H1 (cell line): Measurements from ENCODE around the gene UPF3B. TPM values are rescaled to one million over a fixed set of nuclear protein-coding genes. Genes with fewer than 3 reads are reported as not detected.

ENCODE experiments used
- CTCF ChIA-PET: fragments of 300-600 bp; sonication (Branson Sonifier 250); formaldehyde crosslinking; loops from one replicate; lab custom pipeline; 2021; ENCODE audit not compliant: partially characterized antibody; lab: Charles Lee
- POLR2A ChIA-PET: fragments of 300-600 bp; sonication (Branson Sonifier 250); formaldehyde crosslinking; loops from one replicate; lab custom pipeline; 2021; ENCODE audit warnings: inconsistent platforms; ENCODE audit not compliant: partially characterized antibody; lab: Charles Lee
- DNase-seq, 2 experiments: peaks; one replicate each; pipeline versions ENCODE4 v3.0.0 to v3.0.0-alpha.2; 2010 to 2022; ENCODE audit warnings: low spot score in 2 of 2, low read depth in 1 of 2, mixed read lengths in 1 of 2
- FAIRE-seq: peaks from 2 replicates; lab custom pipeline; 2011; peaks lifted over from hg19 to GRCh38; lab: Jason Lieb, UNC
- H2AFZ ChIP-seq: 2 replicates; pipeline ENCODE4 v1.8.1; 2012; ENCODE audit warnings: low read length, inconsistent platforms
- H2AK5ac ChIP-seq: 2 replicates; pipeline ENCODE4 v1.6.1; 2013; ENCODE audit warnings: low read depth, low read length
- H2BK120ac ChIP-seq: replicated peaks from 2 replicates; pipeline ENCODE3; 2013; ENCODE audit warnings: low read depth, low read length, inconsistent platforms
- H2BK12ac ChIP-seq: 2 replicates; pipeline ENCODE4 v1.6.1; 2013; ENCODE audit warnings: low read depth, low read length
- H2BK15ac ChIP-seq: 2 replicates; pipeline ENCODE4 v1.6.1; 2013; ENCODE audit warnings: low read length
- H2BK20ac ChIP-seq: 2 replicates; pipeline ENCODE4 v1.6.1; 2013; ENCODE audit warnings: low read length
- H2BK5ac ChIP-seq: 2 replicates; pipeline ENCODE4 v1.6.1; 2013; ENCODE audit warnings: low read depth, low read length
- H3K14ac ChIP-seq: 2 replicates; pipeline ENCODE4 v1.6.1; 2013; ENCODE audit warnings: inconsistent platforms; ENCODE audit not compliant: insufficient read length
- H3K18ac ChIP-seq: 2 replicates; pipeline ENCODE4 v1.6.1; 2013; ENCODE audit warnings: low read length; ENCODE audit errors: extremely low read depth
- H3K23ac ChIP-seq: 2 replicates; pipeline ENCODE4 v1.6.1; 2013; ENCODE audit warnings: inconsistent platforms; ENCODE audit not compliant: insufficient read length
- H3K23me2 ChIP-seq: 2 replicates; pipeline ENCODE4 v1.6.1; 2013; ENCODE audit warnings: low read depth, low read length
- H3K27ac ChIP-seq: 2 replicates; pipeline ENCODE4 v1.6.1; 2011; ENCODE audit warnings: low read depth, low read length, inconsistent platforms
- H3K27me3 ChIP-seq, 4 experiments: replicated peaks in 1 of 4; 1 replicate in 1 of 4; 2 replicates in 3 of 4; pipeline versions ENCODE4 v1.6.1 to v1.8.1; 2011 to 2013; ENCODE audit warnings: low read length in 3 of 4, mild to moderate bottlenecking in 3 of 4, inconsistent platforms in 2 of 4, mixed read lengths in 2 of 4, moderate library complexity in 1 of 4; ENCODE audit not compliant: control insufficient read depth in 3 of 4, insufficient read depth in 3 of 4; ENCODE audit errors: extremely low read depth in 1 of 4
- H3K36me3 ChIP-seq, 4 experiments: 2 replicates each; pipeline versions ENCODE4 v1.6.1 to v1.8.1; 2011 to 2013; ENCODE audit warnings: mild to moderate bottlenecking in 4 of 4, low read length in 3 of 4, moderate library complexity in 2 of 4, control low read depth in 1 of 4, inconsistent platforms in 1 of 4; ENCODE audit not compliant: insufficient read depth in 4 of 4, control insufficient read depth in 2 of 4
- H3K4ac ChIP-seq: replicated peaks from 2 replicates; pipeline ENCODE3; 2013; ENCODE audit warnings: low read length, low read depth, mixed read lengths, inconsistent platforms; ENCODE audit not compliant: insufficient read length
- H3K4me1 ChIP-seq, 4 experiments: replicated peaks in 1 of 4; 1 replicate in 1 of 4; 2 replicates in 3 of 4; pipeline versions ENCODE4 v1.6.1 to v1.8.1; 2011 to 2013; ENCODE audit warnings: low read length in 3 of 4, inconsistent platforms in 2 of 4, mixed read lengths in 1 of 4; ENCODE audit not compliant: insufficient read depth in 4 of 4, control insufficient read depth in 3 of 4
- H3K4me2 ChIP-seq, 2 experiments: 2 replicates each; pipeline versions ENCODE4 v1.6.1 to v1.8.1; 2011 to 2013; ENCODE audit warnings: low read depth in 2 of 2, low read length in 2 of 2, control low read depth in 1 of 2, inconsistent platforms in 1 of 2, mild to moderate bottlenecking in 1 of 2; ENCODE audit not compliant: insufficient read depth in 1 of 2
- H3K4me3 ChIP-seq, 4 experiments: fragments of 200-600, 300-600 bp in 1 of 4; sonication (generic), shearing (Covaris generic), sonication (Bioruptor Twin) in 1 of 4; 2 replicates each; pipeline versions ENCODE4 v1.5.1 to v1.8.1; 2011 to 2016; ENCODE audit warnings: low read length in 4 of 4, low read depth in 3 of 4, control low read depth in 2 of 4, inconsistent platforms in 2 of 4, mild to moderate bottlenecking in 2 of 4, mixed read lengths in 1 of 4, moderate library complexity in 1 of 4; ENCODE audit not compliant: insufficient read depth in 2 of 4; ENCODE audit errors: extremely low read depth in 1 of 4
- H3K56ac ChIP-seq: replicated peaks from 2 replicates; pipeline ENCODE3; 2013; ENCODE audit warnings: low read depth, mild to moderate bottlenecking, mixed read lengths, low read length, inconsistent platforms; ENCODE audit not compliant: insufficient read length
- H3K79me1 ChIP-seq: 2 replicates; pipeline ENCODE4 v1.6.1; 2013; ENCODE audit warnings: low read depth, low read length, control low read depth
- H3K79me2 ChIP-seq, 2 experiments: 2 replicates each; pipeline versions ENCODE4 v1.6.1 to v1.8.1; 2012 to 2013; ENCODE audit warnings: low read length in 2 of 2, mild to moderate bottlenecking in 2 of 2, inconsistent platforms in 1 of 2; ENCODE audit not compliant: insufficient read depth in 2 of 2, control insufficient read depth in 1 of 2
- H3K9ac ChIP-seq, 4 experiments: replicated peaks in 1 of 4; 1 replicate in 1 of 4; 2 replicates in 3 of 4; pipeline versions ENCODE4 v1.6.1 to v1.8.1; 2011 to 2013; ENCODE audit warnings: low read depth in 3 of 4, low read length in 3 of 4, control low read depth in 2 of 4, mild to moderate bottlenecking in 2 of 4, moderate library complexity in 2 of 4, inconsistent platforms in 1 of 4; ENCODE audit errors: extremely low read depth in 1 of 4
- H3K9me3 ChIP-seq, 2 experiments: 2 replicates each; pipeline versions ENCODE4 v1.6.1 to v1.8.1; 2012 to 2013; ENCODE audit warnings: mild to moderate bottlenecking in 2 of 2, moderate library complexity in 2 of 2, control low read depth in 1 of 2, inconsistent platforms in 1 of 2, low read depth in 1 of 2, low read length in 1 of 2, mixed read lengths in 1 of 2; ENCODE audit not compliant: insufficient read depth in 2 of 2
- H4K20me1 ChIP-seq, 2 experiments: replicated peaks in 1 of 2; 2 replicates each; pipeline versions ENCODE3 to v1.8.1; 2011 to 2013; ENCODE audit warnings: inconsistent platforms in 2 of 2, low read length in 2 of 2, mild to moderate bottlenecking in 1 of 2; ENCODE audit not compliant: insufficient read depth in 2 of 2, control insufficient read depth in 1 of 2
- H4K5ac ChIP-seq: 2 replicates; pipeline ENCODE4 v1.6.1; 2013; ENCODE audit warnings: low read length, low read depth, mixed read lengths, inconsistent platforms; ENCODE audit not compliant: insufficient read length
- H4K8ac ChIP-seq: 2 replicates; pipeline ENCODE4 v1.8.0; 2013; ENCODE audit warnings: mild to moderate bottlenecking, moderate library complexity, low read length, inconsistent platforms; ENCODE audit not compliant: insufficient read depth; ENCODE audit errors: extremely low read depth
- H4K91ac ChIP-seq: replicated peaks from 2 replicates; pipeline ENCODE3; 2013; ENCODE audit warnings: low read length, mixed read lengths, inconsistent platforms; ENCODE audit not compliant: insufficient read length
- BACH1 ChIP-seq: IDR thresholded peaks from 2 replicates; pipeline ENCODE4 v1.6.1; 2012; ENCODE audit warnings: low read length, improper control_type of control experiment
- BRCA1 ChIP-seq: IDR thresholded peaks from 2 replicates; pipeline ENCODE4 v1.6.1; 2012; ENCODE audit warnings: low read depth, low read length, improper control_type of control experiment
- CHD2 ChIP-seq: IDR thresholded peaks from 2 replicates; pipeline ENCODE4 v1.6.1; 2012; ENCODE audit warnings: low read length, improper control_type of control experiment
- CREB1 ChIP-seq: IDR thresholded peaks from 2 replicates; pipeline ENCODE4 v1.6.1; 2012; ENCODE audit warnings: inconsistent platforms
- E2F6 ChIP-seq: IDR thresholded peaks from 2 replicates; pipeline ENCODE4 v1.6.1; 2012; ENCODE audit warnings: inconsistent platforms
- EZH2 ChIP-seq: fragments of 200-600 bp; sonication (generic); IDR thresholded peaks from 2 replicates; pipeline ENCODE4 v1.7.1; 2012; ENCODE audit warnings: low read depth, mild to moderate bottlenecking, moderate library complexity, low read length, inconsistent platforms; ENCODE audit not compliant: severe bottlenecking
- GABPA ChIP-seq: IDR thresholded peaks from 2 replicates; pipeline ENCODE4 v1.6.1; 2011; ENCODE audit warnings: mild to moderate bottlenecking, low read length, moderate library complexity, borderline replicate concordance; ENCODE audit not compliant: insufficient read depth
- KDM1A ChIP-seq: fragments of 200-600, 300-600 bp; sonication (generic); IDR thresholded peaks from 2 replicates; pipeline ENCODE4 v1.7.1; 2016; ENCODE audit warnings: mild to moderate bottlenecking, low read length, borderline replicate concordance
- RFX5 ChIP-seq: IDR thresholded peaks from 2 replicates; pipeline ENCODE4 v1.6.1; 2011; ENCODE audit warnings: low read depth, low read length, improper control_type of control experiment, borderline replicate concordance
- RXRA ChIP-seq: IDR thresholded peaks from 2 replicates; pipeline ENCODE4 v1.6.1; 2011; ENCODE audit warnings: low read depth, mild to moderate bottlenecking, low read length, moderate library complexity; ENCODE audit not compliant: insufficient read depth
- SP1 ChIP-seq: IDR thresholded peaks from 2 replicates; pipeline ENCODE4 v1.6.1; 2011; ENCODE audit warnings: low read depth, low read length
- SP4 ChIP-seq: IDR thresholded peaks from 2 replicates; pipeline ENCODE4 v1.6.1; 2012; ENCODE audit warnings: low read length, inconsistent platforms
- TAF1 ChIP-seq: IDR thresholded peaks from 2 replicates; pipeline ENCODE4 v1.6.1; 2011; ENCODE audit warnings: mild to moderate bottlenecking, low read depth, low read length
- WGBS, 2 experiments: shearing (Covaris generic) in 1 of 2; methylation state at CpG; one replicate each; pipeline versions ENCODE4 v1.1.6 to v1.1.7; 2013 to 2015; ENCODE audit warnings: low lambda C conversion rate in 2 of 2, mixed read lengths in 2 of 2, inconsistent platforms in 1 of 2, low coverage in 1 of 2, missing lambda C conversion rate in 1 of 2; ENCODE audit not compliant: insufficient replicate concordance in 2 of 2, insufficient coverage in 1 of 2, insufficient read length in 1 of 2; ENCODE audit errors: extremely low coverage in 1 of 2, missing lambda C conversion rate in 1 of 2; 5-methylcytosine and 5-hydroxymethylcytosine counted together
- polyA plus RNA-seq, 7 experiments: library from polyadenylated mRNA; depleted of rRNA in 3 of 7; stranded (reverse) in 5 of 7; unstranded in 2 of 7; fragments of >200 nt in 5 of 7; fragments of 200-250 nt in 2 of 7; gene quantifications; 1 replicate in 5 of 7; 2 replicates in 1 of 7; 4 replicates in 1 of 7; pipeline versions ENCODE4 v1.2.1 to v1.2.3, GENCODE V29; 2011 to 2013; ENCODE audit warnings: missing spikeins in 2 of 7, mixed read lengths in 2 of 7
- total RNA-seq: library from RNA; stranded (reverse); fragmentation: NEBNext Ultra II Directional; extraction: Animal tissue kit (Norgen Biotek cat#: 25700); gene quantifications from 2 replicates; pipeline ENCODE4 v1.2.1, GENCODE V29; 2021

Gene UPF3B
- total and polyA plus RNA-seq, 2 of the 8 experiments (the other 6 are each of a cell fraction or from before 2014, with no cell fraction given) = 7.8 to 20.9 TPM

- H3K79me1 ChIP-seq = no peaks in the 10 kb centered on the region
- no peak overlapping the region for H2BK20ac ChIP-seq
- DNase-seq (no peak), FAIRE-seq (no peak)
- no peak overlapping the region for H2BK15ac ChIP-seq
- H4K20me1 ChIP-seq = no peaks in the 10 kb centered on the region
- H3K36me3 ChIP-seq = peaks cover 0 to 5% (median 1%) of the 10 kb centered on the region in 4 experiments; a peak in 2 of 8 replicates
- H3K23me2 ChIP-seq = no peaks in the 10 kb centered on the region
- CTCF ChIA-PET = interaction anchor here (1.0 to 1.4 kb wide), 2 partner anchors 20 to 23 kb away, joined by 3 read pairs; no protein-coding TSS in a partner anchor
- no peaks in the 10 kb centered on the region for H3K9me3 ChIP-seq
- TF ChIP-seq TAF1 = no peak
- no peak for TF ChIP-seq BRCA1
- no peak for TF ChIP-seq SP1
- no peak for TF ChIP-seq E2F6
- TF ChIP-seq RXRA = no peak
- TF ChIP-seq EZH2 = no peak
- no peak for TF ChIP-seq SP4
- TF ChIP-seq KDM1A = no peak
- TF ChIP-seq CHD2 = no peak
- TF ChIP-seq BACH1 = no peak
- no peak for TF ChIP-seq CREB1
- no peak for TF ChIP-seq GABPA
- TF ChIP-seq RFX5 = no peak
- WGBS, 2 experiments = 89% methylated on average over 4 of the region's 5 CpGs; no CpG with 5 or more reads in 1 of the 2 experiments
- no peak overlapping the region for H2BK12ac ChIP-seq
- H4K5ac ChIP-seq = no peak overlapping the region
- H3K4me3 ChIP-seq = no peak overlapping the region
- H4K8ac ChIP-seq = no peak overlapping the region
- no peak overlapping the region for H3K9ac ChIP-seq
- H3K4me1 ChIP-seq = no peaks in the 10 kb centered on the region
- no peaks in the 10 kb centered on the region for H3K27me3 ChIP-seq
- no peak overlapping the region for H3K23ac ChIP-seq
- H3K4me2 ChIP-seq = no peak overlapping the region
- no peak overlapping the region for H2BK5ac ChIP-seq
- no peak overlapping the region for H3K18ac ChIP-seq
- H3K79me2 ChIP-seq = no peaks in the 10 kb centered on the region
- no peak overlapping the region for H2AK5ac ChIP-seq
- POLR2A ChIA-PET = interaction anchor here (1.1 to 1.7 kb wide), 2 partner anchors 9 to 11 kb away, joined by 3 to 4 read pairs; no protein-coding TSS in a partner anchor
- H3K14ac ChIP-seq = no peak overlapping the region
- no peak overlapping the region for H3K27ac ChIP-seq
- H2BK120ac ChIP-seq = no peak overlapping the region
- H2AFZ ChIP-seq = no peak overlapping the region
- no peak overlapping the region for H3K4ac ChIP-seq
- H4K91ac ChIP-seq = no peak overlapping the region
- no peak overlapping the region for H3K56ac ChIP-seq
Measured at GRCh38 chrX:119880076-119880475, 27.3 kb upstream of the UPF3B start.
